Activated T-helper 17 cell treated with anti-CD3 and anti-CD28 coated beads, Interleukin-2, amount 50 U/mL, for 72 hours (primary cell): ENCODE data around the gene SPECC1L. TPM values are rescaled to one million over a fixed set of nuclear protein-coding genes. Genes with fewer than 3 reads are reported as not detected.

Experiments used
- ATAC-seq: fragments of 150-1000 bp; cut with Tn5 transposase; replicated peaks from 2 replicates; pipeline ENCODE4 v1.10.0; 2021; ENCODE audit warnings: mild to moderate bottlenecking, moderate library complexity
- H3K27ac Mint-ChIP-seq: one replicate; pipeline ENCODE4 v1.8.0; 2022; ENCODE audit warnings: mixed read lengths
- H3K27me3 Mint-ChIP-seq: one replicate; pipeline ENCODE4 v1.8.0; 2022; ENCODE audit warnings: mixed read lengths
- H3K36me3 Mint-ChIP-seq: one replicate; pipeline ENCODE4 v1.8.0; 2022; ENCODE audit warnings: low read depth, mild to moderate bottlenecking, mixed read lengths
- H3K4me1 Mint-ChIP-seq: one replicate; pipeline ENCODE4 v1.8.0; 2022; ENCODE audit warnings: mixed read lengths
- H3K4me3 Mint-ChIP-seq: one replicate; pipeline ENCODE4 v1.8.0; 2022; ENCODE audit warnings: mild to moderate bottlenecking, mixed read lengths
- H3K9me3 Mint-ChIP-seq: one replicate; pipeline ENCODE4 v1.8.0; 2022; ENCODE audit warnings: mixed read lengths
- total RNA-seq, 2 donors: library from RNA; stranded (reverse); gene quantifications; one replicate each; pipeline ENCODE4 v1.2.3, GENCODE V29; 2022

The SPECC1L gene
- total RNA-seq, 2 donors from 2014 or later: 25.7 to 42.2 TPM

GRCh38 chr22:24424001-24424900 lies 153.6 kb downstream of the SPECC1L start:
- Mint-ChIP-seq H3K27ac (no peak overlapping the region), H3K36me3 (peaks cover 27% of the 10 kb centered on the region), H3K9me3 (no peaks in the 10 kb centered on the region), H3K4me1 (peaks cover 12% of the 10 kb centered on the region), H3K27me3 (no peaks in the 10 kb centered on the region), H3K4me3 (peak overlapping the region; percentile 69)
- ATAC-seq: peak; percentile 32

GRCh38 chr22:24424901-24425775 lies 154.5 kb downstream of the SPECC1L start:
- ATAC-seq: no peak
- no peaks in the 10 kb centered on the region for H3K9me3 Mint-ChIP-seq
- H3K36me3 Mint-ChIP-seq: peaks cover 32% of the 10 kb centered on the region
- H3K27ac Mint-ChIP-seq: peak overlapping the region; percentile 90
- H3K4me3 Mint-ChIP-seq: peak overlapping the region; percentile 93
- no peaks in the 10 kb centered on the region for H3K27me3 Mint-ChIP-seq
- H3K4me1 Mint-ChIP-seq: peaks cover 12% of the 10 kb centered on the region

- Mint-ChIP-seq H3K27me3 (no peaks in the 10 kb centered on the region), H3K9me3 (no peaks in the 10 kb centered on the region), H3K36me3 (peaks cover 35% of the 10 kb centered on the region), H3K4me1 (peaks cover 17% of the 10 kb centered on the region), H3K4me3 (peak overlapping the region; percentile 93), H3K27ac (peak overlapping the region; percentile 90)
- no peak for ATAC-seq
Observed at GRCh38 chr22:24426436-24426835, 155.8 kb downstream of the SPECC1L start.

- no peak for ATAC-seq
- Mint-ChIP-seq H3K27me3 (no peaks in the 10 kb centered on the region), H3K9me3 (no peaks in the 10 kb centered on the region), H3K36me3 (peaks cover 37% of the 10 kb centered on the region), H3K4me3 (peak overlapping the region; percentile 93), H3K27ac (peak overlapping the region; percentile 90), H3K4me1 (peaks cover 18% of the 10 kb centered on the region)
Observed at GRCh38 chr22:24426851-24427499, 156.3 kb downstream of the SPECC1L start.

- H3K27ac Mint-ChIP-seq: peak within 1 kb of the TSS; percentile 90
- H3K4me1 Mint-ChIP-seq: peaks cover 22% of the 10 kb centered on the region
- peaks cover 43% of the 10 kb centered on the region for H3K36me3 Mint-ChIP-seq
- H3K9me3 Mint-ChIP-seq: no peaks in the 10 kb centered on the region
- peak; percentile 73 for ATAC-seq
- H3K27me3 Mint-ChIP-seq: no peaks in the 10 kb centered on the region
- H3K4me3 Mint-ChIP-seq: peak within 1 kb of the TSS; percentile 93
Observed at GRCh38 chr22:24427500-24428164, 157.0 kb downstream of the SPECC1L start, which contains the start of gene ADORA2A. ADORA2A (plus strand) TSS chr22:24427599; CDS start chr22:24433405, 5,806 bp downstream.

GRCh38 chr22:24428751-24429410 lies 158.2 kb downstream of the SPECC1L start:
- Mint-ChIP-seq H3K27ac (peak overlapping the region; percentile 90), H3K9me3 (no peaks in the 10 kb centered on the region)
- no peak for ATAC-seq

GRCh38 chr22:24429411-24430365 lies 159.1 kb downstream of the SPECC1L start:
- no peaks in the 10 kb centered on the region for H3K9me3 Mint-ChIP-seq
- peak overlapping the region; percentile 93 for H3K4me3 Mint-ChIP-seq
- peaks cover 34% of the 10 kb centered on the region for H3K4me1 Mint-ChIP-seq
- ATAC-seq: peak; percentile 26
- peak overlapping the region; percentile 90 for H3K27ac Mint-ChIP-seq
- H3K27me3 Mint-ChIP-seq: no peaks in the 10 kb centered on the region
- peaks cover 58% of the 10 kb centered on the region for H3K36me3 Mint-ChIP-seq

More at GRCh38 chr22:24428751-24429410, 158.2 kb downstream of the SPECC1L start:
- Mint-ChIP-seq H3K36me3 (peaks cover 49% of the 10 kb centered on the region), H3K27me3 (no peaks in the 10 kb centered on the region), H3K4me3 (peak overlapping the region; percentile 93), H3K4me1 (peaks cover 27% of the 10 kb centered on the region)

GRCh38 chr22:24430431-24431308 lies 160.0 kb downstream of the SPECC1L start:
- ATAC-seq: no peak
- Mint-ChIP-seq H3K27ac (peak overlapping the region; percentile 90), H3K36me3 (peaks cover 67% of the 10 kb centered on the region), H3K27me3 (no peaks in the 10 kb centered on the region), H3K4me3 (peak overlapping the region; percentile 93), H3K9me3 (no peaks in the 10 kb centered on the region), H3K4me1 (peaks cover 32% of the 10 kb centered on the region)

- H3K4me1 Mint-ChIP-seq: peaks cover 25% of the 10 kb centered on the region
- no peak for ATAC-seq
- peaks cover 67% of the 10 kb centered on the region for H3K36me3 Mint-ChIP-seq
- no peaks in the 10 kb centered on the region for H3K27me3 Mint-ChIP-seq
- peak overlapping the region; percentile 93 for H3K4me3 Mint-ChIP-seq
- peak overlapping the region; percentile 89 for H3K27ac Mint-ChIP-seq
- no peaks in the 10 kb centered on the region for H3K9me3 Mint-ChIP-seq
Observed at GRCh38 chr22:24431309-24432034, 160.8 kb downstream of the SPECC1L start.

- peak overlapping the region; percentile 89 for H3K27ac Mint-ChIP-seq
- ATAC-seq: no peak
- no peaks in the 10 kb centered on the region for H3K27me3 Mint-ChIP-seq
- no peaks in the 10 kb centered on the region for H3K9me3 Mint-ChIP-seq
- H3K36me3 Mint-ChIP-seq: peaks cover 74% of the 10 kb centered on the region
- H3K4me3 Mint-ChIP-seq: peak overlapping the region; percentile 93
- peaks cover 24% of the 10 kb centered on the region for H3K4me1 Mint-ChIP-seq
Observed at GRCh38 chr22:24432059-24432853, 161.6 kb downstream of the SPECC1L start.
